ENCODE data around the gene KIAA1671.

KIAA1671 gene

GRCh38 chr22:24997023-24997422 is 44.5 kb downstream of the KIAA1671 start:
- no peak overlapping the region for H3K4me3 ChIP-seq (ENCODE audit: low read length)

GRCh38 chr22:25000686-25001085 is 48.2 kb downstream of the KIAA1671 start:
- no peak overlapping the region for H3K4me3 ChIP-seq (ENCODE audit: low read length)
- no peak for DNase-seq (ENCODE audit: low read depth, low spot score)

More at GRCh38 chr22:24997023-24997422, 44.5 kb downstream of the KIAA1671 start:
- DNase-seq (ENCODE audit: low read depth, low spot score) = no peak

- DNase-seq (ENCODE audit: low read depth, low spot score) = peak; percentile 68
- no peak overlapping the region for H3K4me3 ChIP-seq (ENCODE audit: low read length)
Observed at GRCh38 chr22:25002241-25002985, 49.9 kb downstream of the KIAA1671 start.

- H3K4me3 ChIP-seq (ENCODE audit: low read length) = no peak overlapping the region
- DNase-seq (ENCODE audit: low read depth, low spot score) = no peak
Observed at GRCh38 chr22:25006354-25006753, 53.8 kb downstream of the KIAA1671 start.

- H3K4me3 ChIP-seq (ENCODE audit: low read length) = no peak overlapping the region
- DNase-seq (ENCODE audit: low read depth, low spot score) = no peak
Observed at GRCh38 chr22:25007444-25008106, 55.1 kb downstream of the KIAA1671 start.

GRCh38 chr22:25008666-25009065 is 56.1 kb downstream of the KIAA1671 start:
- DNase-seq (ENCODE audit: low read depth, low spot score) = no peak

GRCh38 chr22:25012741-25013143 is 60.2 kb downstream of the KIAA1671 start:
- no peak overlapping the region for H3K4me3 ChIP-seq (ENCODE audit: low read length)

More at GRCh38 chr22:25008666-25009065, 56.1 kb downstream of the KIAA1671 start:
- H3K4me3 ChIP-seq (ENCODE audit: low read length) = no peak overlapping the region

GRCh38 chr22:25013607-25014006 is 61.1 kb downstream of the KIAA1671 start:
- no peak for DNase-seq (ENCODE audit: low read depth, low spot score)
- H3K4me3 ChIP-seq (ENCODE audit: low read length) = no peak overlapping the region

More at GRCh38 chr22:25012741-25013143, 60.2 kb downstream of the KIAA1671 start:
- no peak for DNase-seq (ENCODE audit: low read depth, low spot score)

- H3K4me3 ChIP-seq (ENCODE audit: low read length) = no peak overlapping the region
Observed at GRCh38 chr22:25014896-25015755, 62.6 kb downstream of the KIAA1671 start.

GRCh38 chr22:25016311-25016710 is 63.8 kb downstream of the KIAA1671 start:
- DNase-seq (ENCODE audit: low read depth, low spot score) = no peak
- H3K4me3 ChIP-seq (ENCODE audit: low read length) = no peak overlapping the region

More at GRCh38 chr22:25014896-25015755, 62.6 kb downstream of the KIAA1671 start:
- DNase-seq (ENCODE audit: low read depth, low spot score) = no peak

GRCh38 chr22:25018009-25018408 is 65.5 kb downstream of the KIAA1671 start:
- no peak overlapping the region for H3K4me3 ChIP-seq (ENCODE audit: low read length)
- DNase-seq (ENCODE audit: low read depth, low spot score) = no peak

- no peak for DNase-seq (ENCODE audit: low read depth, low spot score)
- no peak overlapping the region for H3K4me3 ChIP-seq (ENCODE audit: low read length)
Observed at GRCh38 chr22:25019427-25020184, 67.1 kb downstream of the KIAA1671 start.

- no peak overlapping the region for H3K4me3 ChIP-seq (ENCODE audit: low read length)
- no peak for DNase-seq (ENCODE audit: low read depth, low spot score)
Observed at GRCh38 chr22:25021409-25021808, 68.9 kb downstream of the KIAA1671 start.

- no peak overlapping the region for H3K4me3 ChIP-seq (ENCODE audit: low read length)
- DNase-seq (ENCODE audit: low read depth, low spot score) = no peak
Observed at GRCh38 chr22:25021976-25022711, 69.6 kb downstream of the KIAA1671 start.

- no peak overlapping the region for H3K4me3 ChIP-seq (ENCODE audit: low read length)
- no peak for DNase-seq (ENCODE audit: low read depth, low spot score)
Observed at GRCh38 chr22:25023879-25024278, 71.4 kb downstream of the KIAA1671 start.

- no peak for DNase-seq (ENCODE audit: low read depth, low spot score)
- H3K4me3 ChIP-seq (ENCODE audit: low read length) = no peak overlapping the region
Observed at GRCh38 chr22:25024895-25025294, 72.4 kb downstream of the KIAA1671 start.

GRCh38 chr22:25025491-25026400 is 73.2 kb downstream of the KIAA1671 start:
- no peak for DNase-seq (ENCODE audit: low read depth, low spot score)

More at GRCh38 chr22:25025491-25026400, 73.2 kb downstream of the KIAA1671 start:
- no peak overlapping the region for H3K4me3 ChIP-seq (ENCODE audit: low read length)

Measured in Jurkat, Clone E6-1 (cell line).